HG02852 (cell line): Measurements from ENCODE around the gene PLCB2.

Experiments
- ATAC-seq: cut with Tn5 transposase; IDR thresholded peaks from one replicate; pipeline ENCODE4 v1.9.1; 2021; ENCODE audit warnings: mild to moderate bottlenecking, moderate library complexity; ENCODE audit not compliant: unreplicated experiment

The PLCB2 gene

GRCh38 chr15:40287968-40288367 lies 19.8 kb downstream of the PLCB2 start:
- no peak for ATAC-seq

- no peak for ATAC-seq
Observed at GRCh38 chr15:40287505-40287904, 20.2 kb downstream of the PLCB2 start.

- ATAC-seq: no peak
Observed at GRCh38 chr15:40286794-40287193, 20.9 kb downstream of the PLCB2 start.

GRCh38 chr15:40286061-40286532 lies 21.6 kb downstream of the PLCB2 start:
- no peak for ATAC-seq

GRCh38 chr15:40285554-40286011 lies 22.2 kb downstream of the PLCB2 start:
- no peak for ATAC-seq

- no peak for ATAC-seq
Observed at GRCh38 chr15:40285151-40285550, 22.6 kb downstream of the PLCB2 start.

GRCh38 chr15:40283615-40284300 lies 24.0 kb downstream of the PLCB2 start:
- ATAC-seq: no peak

GRCh38 chr15:40282869-40283614 lies 24.7 kb downstream of the PLCB2 start, which contains the start of gene ANKRD63:
ANKRD63 (minus strand) TSS chr15:40283064; CDS start chr15:40282586, 478 bp downstream.
- ATAC-seq: no peak

- no peak for ATAC-seq
Observed at GRCh38 chr15:40282147-40282868, 25.4 kb downstream of the PLCB2 start.

- no peak for ATAC-seq
Observed at GRCh38 chr15:40281801-40282146, 26.0 kb downstream of the PLCB2 start.

GRCh38 chr15:40281057-40281800 lies 26.5 kb downstream of the PLCB2 start:
- no peak for ATAC-seq

GRCh38 chr15:40280260-40281056 lies 27.3 kb downstream of the PLCB2 start:
- no peak for ATAC-seq

GRCh38 chr15:40279437-40280141 lies 28.1 kb downstream of the PLCB2 start:
- no peak for ATAC-seq

GRCh38 chr15:40278026-40278425 lies 29.7 kb downstream of the PLCB2 start:
- ATAC-seq: no peak

- ATAC-seq: no peak
Observed at GRCh38 chr15:40277471-40277870, 30.3 kb downstream of the PLCB2 start.

GRCh38 chr15:40276927-40277326 lies 30.8 kb downstream of the PLCB2 start:
- no peak for ATAC-seq

GRCh38 chr15:40275954-40276353 lies 31.8 kb downstream of the PLCB2 start:
- ATAC-seq: no peak

- ATAC-seq: no peak
Observed at GRCh38 chr15:40275523-40275922, 32.2 kb downstream of the PLCB2 start.
